Transverse colon (tissue), 4 donors: ENCODE results near the gene LAMA2. TPM values are rescaled to one million over a fixed set of nuclear protein-coding genes. Genes with fewer than 3 reads are reported as not detected.

ENCODE experiments used
- DNase-seq: peaks from one replicate; pipeline ENCODE4 v3.0.0-alpha.2; 2019
- H3K27ac ChIP-seq, 4 donors: fragments of 200-600 bp; sonication (generic); 2 replicates each; pipeline ENCODE4 v1.5.1; 2016 to 2018; ENCODE audit warnings: inconsistent platforms in 4 of 4
- H3K27me3 ChIP-seq: fragments of 200-600 bp; sonication (generic); 2 replicates; pipeline ENCODE4 v1.5.1; 2017; ENCODE audit warnings: inconsistent platforms
- H3K36me3 ChIP-seq, 4 donors: fragments of 200-600 bp; sonication (generic); 2 replicates each; pipeline ENCODE4 v1.5.1; 2017 to 2019; ENCODE audit warnings: inconsistent platforms in 4 of 4
- H3K4me1 ChIP-seq, 4 donors: fragments of 200-600 bp; sonication (generic); 2 replicates each; pipeline ENCODE4 v1.5.1; 2017 to 2020; ENCODE audit warnings: inconsistent platforms in 4 of 4
- H3K4me3 ChIP-seq, 4 donors: fragments of 200-600 bp; sonication (generic); 1 replicate in 1 of 4; 2 replicates in 3 of 4; pipeline versions ENCODE4 v1.5.1 to v1.6.1; 2017 to 2019; ENCODE audit warnings: inconsistent platforms in 4 of 4
- H3K9me3 ChIP-seq, 2 donors: fragments of 200-600 bp; sonication (generic); 2 replicates each; pipeline ENCODE4 v1.5.1; 2017 to 2019; ENCODE audit warnings: inconsistent platforms in 2 of 2
- CTCF ChIP-seq, 5 experiments: fragments of 200-600 bp in 3 of 5; fragments of 450-650 bp in 2 of 5; sonication (generic) in 3 of 5; IDR thresholded peaks; 1 replicate in 2 of 5; 2 replicates in 3 of 5; pipeline ENCODE4 v1.5.1; 2016 to 2017; ENCODE audit warnings: antibody characterized with exemption in 5 of 5, inconsistent platforms in 3 of 5, mild to moderate bottlenecking in 2 of 5, moderate library complexity in 1 of 5
- EP300 ChIP-seq: sonication (generic); formaldehyde crosslinking; IDR thresholded peaks from one replicate; pipeline ENCODE4 v1.6.1; 2017; ENCODE audit warnings: antibody characterized with exemption, low read depth
- POLR2A ChIP-seq: fragments of 450-650 bp; IDR thresholded peaks from one replicate; pipeline ENCODE4 v1.6.1; 2016; ENCODE audit warnings: antibody characterized with exemption, mild to moderate bottlenecking, moderate library complexity
- POLR2AphosphoS5 ChIP-seq, 3 donors: sonication (generic); formaldehyde crosslinking; IDR thresholded peaks; one replicate each; pipeline ENCODE4 v1.6.1; 2016; ENCODE audit warnings: antibody characterized with exemption in 3 of 3
- WGBS, 2 donors: methylation state at CpG; one replicate each; pipeline ENCODE4 v1.1.5; 2018; ENCODE audit warnings: low coverage in 1 of 2; 5-methylcytosine and 5-hydroxymethylcytosine counted together
- in situ Hi-C, 4 donors: fragments of 200-750 bp; cut with MboI; loops; one replicate each; pipeline versions ENCODE4 v1.15.0 to v1.15.1; 2017; ENCODE audit warnings: low sequenced_read_pairs in 3 of 4, low pct_ligation_motif_present in 1 of 4, low pct_unique_long_range_greater_than_20kb in 1 of 4
- intact Hi-C: fragments of 100-400 bp; cut with DNase I; formaldehyde crosslinking; loops from one replicate; pipeline ENCODE4 v1.15.1; 2023; ENCODE audit warnings: low total_unique reads
- total RNA-seq, 4 donors: library from RNA; depleted of rRNA; stranded (reverse); fragments of >200 nt; gene quantifications; one replicate each; pipeline ENCODE4 v1.1.0, GENCODE V29; 2016

Gene LAMA2
- total RNA-seq, 4 donors from 2014 or later, result 12.3 to 43.0 (median 32.1) TPM

- intact Hi-C loops, result no loop called here
- Histone ChIP-seq H3K4me1 (no peaks in the 10 kb centered on the region), H3K9me3 (no peaks in the 10 kb centered on the region), H3K27me3 (no peaks in the 10 kb centered on the region), H3K27ac (no peak overlapping the region), H3K36me3 (no peaks in the 10 kb centered on the region), H3K4me3 (no peak overlapping the region)
- no peak for DNase-seq
- in situ Hi-C loops, result no loop called here
- TF ChIP-seq POLR2A, result no peak
- TF ChIP-seq EP300, result no peak
- TF ChIP-seq CTCF (IDR thresholded peaks at IDR 0.05), result no peak
- no peak for TF ChIP-seq POLR2AphosphoS5 (IDR thresholded peaks at IDR 0.05)
Observed at GRCh38 chr6:129280293-129280644, 397.3 kb downstream of the LAMA2 start.

- Histone ChIP-seq H3K4me1 (no peaks in the 10 kb centered on the region), H3K36me3 (no peaks in the 10 kb centered on the region), H3K27ac (no peak overlapping the region), H3K4me3 (no peak overlapping the region), H3K9me3 (no peaks in the 10 kb centered on the region), H3K27me3 (no peaks in the 10 kb centered on the region)
- WGBS, 2 donors, result 41% methylated on average over 1 of the region's 1 CpG; no CpG with 5 or more reads in 1 of the 2 donors
- in situ Hi-C loops, result no loop called here
- no peak for DNase-seq
- TF ChIP-seq POLR2AphosphoS5 (IDR thresholded peaks at IDR 0.05) (no peak), EP300 (no peak), POLR2A (no peak), CTCF (IDR thresholded peaks at IDR 0.05) (no peak)
- intact Hi-C loops, result no loop called here
Observed at GRCh38 chr6:129280749-129281148, 397.8 kb downstream of the LAMA2 start.

- intact Hi-C loops, result no loop called here
- in situ Hi-C loops, result no loop called here
- no peak for DNase-seq
Observed at GRCh38 chr6:129281168-129281796, 398.3 kb downstream of the LAMA2 start.

GRCh38 chr6:129282019-129282418 lies 399.1 kb downstream of the LAMA2 start:
- intact Hi-C loops (no loop called here), in situ Hi-C loops (no loop called here)
- Histone ChIP-seq H3K27me3 (no peaks in the 10 kb centered on the region), H3K27ac (no peak overlapping the region), H3K4me1 (no peaks in the 10 kb centered on the region), H3K4me3 (no peak overlapping the region), H3K36me3 (no peaks in the 10 kb centered on the region), H3K9me3 (no peaks in the 10 kb centered on the region)
- DNase-seq, result no peak
- no peak for TF ChIP-seq CTCF (IDR thresholded peaks at IDR 0.05)
- no peak for TF ChIP-seq EP300
- TF ChIP-seq POLR2AphosphoS5 (IDR thresholded peaks at IDR 0.05), result no peak
- TF ChIP-seq POLR2A, result no peak

More at GRCh38 chr6:129281168-129281796, 398.3 kb downstream of the LAMA2 start:
- Histone ChIP-seq H3K27me3 (no peaks in the 10 kb centered on the region), H3K36me3 (no peaks in the 10 kb centered on the region), H3K4me1 (no peaks in the 10 kb centered on the region), H3K9me3 (no peaks in the 10 kb centered on the region), H3K27ac (no peak overlapping the region), H3K4me3 (no peak overlapping the region)
- TF ChIP-seq POLR2AphosphoS5 (IDR thresholded peaks at IDR 0.05) (no peak), EP300 (no peak), CTCF (IDR thresholded peaks at IDR 0.05) (no peak), POLR2A (no peak)
